ENCODE results near the gene FAM124A.

DNA sequence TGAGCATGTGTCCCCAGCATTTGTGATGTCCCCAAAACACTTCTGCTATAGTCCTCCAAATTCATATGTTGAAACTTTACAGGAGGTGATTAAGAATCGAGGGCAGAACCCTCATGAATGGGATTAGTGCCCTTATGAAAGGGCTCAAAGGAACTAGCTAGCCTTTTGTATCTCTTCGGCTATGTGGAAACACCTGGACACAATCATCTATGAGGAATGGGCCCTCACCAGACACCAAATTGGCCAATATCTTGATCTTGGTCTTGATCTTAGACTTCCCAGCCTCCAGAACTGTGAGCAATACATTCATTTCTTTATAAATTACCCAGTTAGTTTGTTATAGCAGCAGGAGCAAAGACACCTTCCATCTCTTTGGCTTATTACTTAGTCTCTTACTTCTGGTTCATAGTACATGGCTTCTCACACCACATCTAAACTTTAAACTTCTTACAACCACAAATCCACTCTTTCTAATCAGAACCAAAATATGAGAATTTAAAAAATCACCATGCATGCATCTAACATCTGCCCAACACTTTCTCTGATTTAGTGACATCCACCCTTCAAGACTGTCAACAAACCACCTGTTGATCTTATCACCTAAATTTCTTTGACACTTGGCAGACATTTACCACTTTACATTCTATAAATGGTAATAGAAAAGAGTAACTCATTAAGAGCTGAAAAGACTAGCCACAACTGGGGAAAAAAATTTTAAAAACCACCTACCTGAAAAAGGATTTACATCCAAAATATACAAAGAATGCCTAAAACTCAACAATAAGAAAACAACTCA lies 110.6 kb downstream of the FAM124A start:
- TF ChIP-seq, protein P1, sequence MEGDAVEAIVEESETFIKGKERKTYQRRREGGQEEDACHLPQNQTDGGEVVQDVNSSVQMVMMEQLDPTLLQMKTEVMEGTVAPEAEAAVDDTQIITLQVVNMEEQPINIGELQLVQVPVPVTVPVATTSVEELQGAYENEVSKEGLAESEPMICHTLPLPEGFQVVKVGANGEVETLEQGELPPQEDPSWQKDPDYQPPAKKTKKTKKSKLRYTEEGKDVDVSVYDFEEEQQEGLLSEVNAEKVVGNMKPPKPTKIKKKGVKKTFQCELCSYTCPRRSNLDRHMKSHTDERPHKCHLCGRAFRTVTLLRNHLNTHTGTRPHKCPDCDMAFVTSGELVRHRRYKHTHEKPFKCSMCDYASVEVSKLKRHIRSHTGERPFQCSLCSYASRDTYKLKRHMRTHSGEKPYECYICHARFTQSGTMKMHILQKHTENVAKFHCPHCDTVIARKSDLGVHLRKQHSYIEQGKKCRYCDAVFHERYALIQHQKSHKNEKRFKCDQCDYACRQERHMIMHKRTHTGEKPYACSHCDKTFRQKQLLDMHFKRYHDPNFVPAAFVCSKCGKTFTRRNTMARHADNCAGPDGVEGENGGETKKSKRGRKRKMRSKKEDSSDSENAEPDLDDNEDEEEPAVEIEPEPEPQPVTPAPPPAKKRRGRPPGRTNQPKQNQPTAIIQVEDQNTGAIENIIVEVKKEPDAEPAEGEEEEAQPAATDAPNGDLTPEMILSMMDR (conservative IDR thresholded peaks at IDR 0.05 in 1 of 2, IDR thresholded peaks at IDR 0.05 in 1 of 2; ENCODE audit: extremely low read depth in 1 of 2, insufficient read depth in 1 of 2, low read depth in 1 of 2, low read length in 2 of 2) = no peak
- no peak for TF ChIP-seq EZH2 (IDR thresholded peaks at IDR 0.05; ENCODE audit: borderline replicate concordance, low read length)
